Measurements from ENCODE around the gene ATG7. TPM values are rescaled to one million over a fixed set of nuclear protein-coding genes. Genes with fewer than 3 reads are reported as not detected.
A peak's percentile ranks its signal among the peaks of the same experiment; 100 is the strongest.
"Not testable (repeated sequence)": the region's sequence is repeated elsewhere in the genome, so short reads cannot be mapped to it uniquely, and the experiment has no call there.

The ATG7 gene
- polyA plus RNA-seq, 3 donors: 23.1 to 27.4 (median 26.6) TPM

GRCh38 chr3:11508346-11509172 is 236.4 kb downstream of the ATG7 start:
- no peak for DNase-seq (ENCODE audit: extremely low read depth in 1 of 11, low read depth in 9 of 11, low spot score in 4 of 11)

- peak in 1 of 11 donors; percentile 59 for DNase-seq (ENCODE audit: extremely low read depth in 1 of 11, low read depth in 9 of 11, low spot score in 4 of 11)
These were observed 237.2 kb downstream of the ATG7 start for GRCh38 chr3:11509173-11510000.

DNA sequence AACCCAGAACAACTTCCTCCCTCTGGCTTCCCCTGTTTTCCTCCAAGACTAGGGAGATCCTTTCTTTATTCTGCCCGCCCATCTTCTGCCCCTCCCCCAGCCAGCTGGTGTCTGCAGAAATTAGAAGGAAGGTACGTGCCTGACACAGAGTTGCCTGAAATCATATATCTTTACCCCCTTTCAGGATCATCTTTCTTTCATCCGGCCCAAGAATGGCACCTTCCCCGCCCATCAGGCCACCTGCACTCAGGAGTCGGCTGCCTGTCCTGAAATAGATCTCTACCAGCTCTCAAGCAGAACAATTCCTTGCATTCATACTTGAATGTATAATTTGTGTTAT is 237.8 kb downstream of the ATG7 start:
- no peak for DNase-seq (ENCODE audit: extremely low read depth in 1 of 11, low read depth in 9 of 11, low spot score in 4 of 11)

DNA sequence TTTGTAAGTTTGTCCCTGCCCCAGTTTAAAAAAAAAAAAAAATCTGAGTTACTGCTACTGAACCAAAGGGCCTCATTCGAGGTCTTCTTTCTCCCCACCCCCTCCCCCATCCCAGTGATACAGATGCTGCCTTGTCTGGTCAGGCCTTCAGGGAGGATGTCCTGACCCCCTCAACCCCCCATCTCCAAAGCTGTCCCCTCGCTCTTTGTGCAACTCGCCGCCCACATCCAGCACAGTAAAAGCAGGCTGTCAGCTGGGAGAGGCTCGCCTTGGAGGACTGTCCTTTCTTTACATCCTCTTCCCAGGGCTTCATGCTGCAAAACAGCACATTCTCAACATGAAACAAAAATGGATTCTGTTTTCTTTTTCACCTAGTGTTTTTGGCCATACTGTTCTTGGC is 238.2 kb downstream of the ATG7 start:
- DNase-seq (ENCODE audit: extremely low read depth in 1 of 11, low read depth in 9 of 11, low spot score in 4 of 11): no peak

DNA sequence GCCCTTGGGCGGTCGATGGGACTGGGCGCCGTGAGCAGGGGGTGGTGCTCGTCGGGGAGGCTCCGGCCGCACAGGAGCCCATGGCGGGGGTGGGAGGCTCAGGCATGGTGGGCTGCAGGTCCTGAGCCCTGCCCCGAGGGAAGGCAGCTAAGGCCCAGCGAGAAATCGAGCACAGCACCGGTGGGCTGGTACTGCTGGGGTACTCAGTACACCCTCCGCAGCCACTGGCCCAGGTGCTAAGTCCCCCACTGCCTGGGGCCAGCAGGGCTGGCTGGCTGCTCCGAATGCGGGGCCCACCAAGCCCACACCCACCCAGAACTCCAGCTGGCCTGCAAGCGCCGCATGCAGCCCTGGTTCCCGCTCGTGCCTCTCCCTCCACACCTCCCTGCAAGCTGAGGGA is 239.4 kb downstream of the ATG7 start:
- not testable (repeated sequence) for DNase-seq (ENCODE audit: extremely low read depth in 1 of 11, low read depth in 9 of 11, low spot score in 4 of 11)

DNA sequence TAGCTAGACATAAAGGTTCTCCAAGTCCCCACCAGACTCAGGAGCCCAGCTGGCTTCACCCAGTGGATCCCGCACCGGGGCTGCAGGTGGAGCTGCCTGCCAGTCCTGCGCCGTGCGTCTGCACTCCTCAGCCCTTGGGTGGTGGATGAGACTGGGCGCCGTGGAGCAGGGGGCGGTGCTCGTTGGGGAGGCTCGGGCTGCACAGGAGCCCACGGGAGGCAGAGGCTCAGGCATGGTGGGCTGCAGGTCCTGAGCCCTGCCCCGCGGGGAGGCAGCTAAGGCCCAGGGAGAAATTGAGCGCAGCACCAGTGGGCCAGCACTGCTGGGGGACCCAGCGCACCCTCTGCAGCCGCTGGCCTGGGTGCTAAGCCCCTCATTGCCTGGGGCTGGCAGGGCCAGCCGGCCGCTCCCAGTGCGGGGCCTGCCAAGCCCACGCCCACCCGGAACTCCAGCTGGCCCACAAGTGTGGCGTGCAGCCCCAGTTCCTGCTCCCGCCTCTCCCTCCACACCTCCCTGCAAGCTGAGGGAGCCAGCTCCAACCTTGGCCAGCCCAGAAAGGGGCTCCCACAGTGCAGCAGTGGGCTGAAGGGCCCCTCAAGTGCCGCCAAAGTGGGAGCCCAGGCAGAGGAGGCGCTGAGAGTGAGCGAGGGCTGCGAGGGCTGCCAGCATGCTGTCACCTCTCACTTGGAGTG is 241.1 kb downstream of the ATG7 start:
- not testable (repeated sequence) for DNase-seq (ENCODE audit: extremely low read depth in 1 of 11, low read depth in 9 of 11, low spot score in 4 of 11)

DNA sequence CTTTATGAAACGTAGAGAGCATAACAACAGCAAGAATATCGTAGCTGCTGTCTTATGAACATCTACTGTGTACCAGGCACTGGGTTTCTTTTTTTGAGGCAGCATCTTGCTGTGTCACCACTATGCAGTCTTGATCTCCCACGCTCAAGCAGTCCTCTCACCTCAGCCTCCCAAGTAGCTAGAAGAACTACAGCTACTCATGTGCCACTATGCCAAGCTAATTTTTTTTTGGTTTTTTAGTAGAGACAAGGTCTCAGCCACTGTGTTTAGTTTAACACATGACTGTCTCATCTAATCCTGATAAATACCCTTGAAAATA is 241.6 kb downstream of the ATG7 start:
- no peak for DNase-seq (ENCODE audit: extremely low read depth in 1 of 11, low read depth in 9 of 11, low spot score in 4 of 11)

- no peak for DNase-seq (ENCODE audit: extremely low read depth in 1 of 11, low read depth in 9 of 11, low spot score in 4 of 11)
These were observed 242.1 kb downstream of the ATG7 start for GRCh38 chr3:11514191-11514821.

DNA sequence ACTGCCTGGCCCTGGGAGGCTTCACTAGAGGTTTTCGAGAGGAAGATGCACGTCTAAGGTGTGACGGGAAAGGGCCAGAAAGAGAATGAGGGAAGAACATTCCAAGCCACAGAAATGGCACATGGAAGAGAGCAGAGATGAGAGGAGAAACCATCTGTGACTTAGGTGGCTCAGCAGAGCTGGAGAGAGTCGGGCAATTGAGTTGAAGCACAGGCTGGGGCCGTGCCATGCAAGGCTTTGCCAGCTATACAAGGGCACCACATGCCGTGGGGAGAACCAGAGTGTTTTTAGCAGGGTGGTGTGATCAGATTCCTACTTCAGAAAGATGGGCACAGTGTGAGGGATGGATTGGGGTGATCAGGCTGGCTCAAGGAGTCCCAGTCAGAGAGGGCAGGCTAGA is 245.4 kb downstream of the ATG7 start:
- no peak for DNase-seq (ENCODE audit: extremely low read depth in 1 of 11, low read depth in 9 of 11, low spot score in 4 of 11)

DNA sequence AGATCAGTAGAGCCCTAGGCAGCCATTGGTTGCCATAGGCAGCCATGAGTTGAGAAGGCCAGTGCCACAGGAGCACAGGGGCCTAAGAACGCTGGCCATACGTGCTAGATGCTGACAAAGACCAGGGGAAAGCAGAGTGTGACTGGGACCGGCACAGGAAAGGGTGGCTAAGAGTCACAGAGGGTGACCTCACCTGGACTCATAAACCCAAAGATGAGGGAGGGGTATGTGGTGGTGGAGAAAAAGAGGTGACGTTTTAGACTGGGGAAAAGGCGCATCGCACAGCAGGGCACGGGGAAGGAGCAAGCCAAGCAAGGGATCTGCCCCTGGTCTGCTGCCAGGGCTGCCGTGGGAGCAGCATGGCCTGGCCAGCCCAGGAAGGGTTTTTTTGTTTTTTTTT is 249.0 kb downstream of the ATG7 start:
- DNase-seq (ENCODE audit: extremely low read depth in 1 of 11, low read depth in 9 of 11, low spot score in 4 of 11): no peak

DNA sequence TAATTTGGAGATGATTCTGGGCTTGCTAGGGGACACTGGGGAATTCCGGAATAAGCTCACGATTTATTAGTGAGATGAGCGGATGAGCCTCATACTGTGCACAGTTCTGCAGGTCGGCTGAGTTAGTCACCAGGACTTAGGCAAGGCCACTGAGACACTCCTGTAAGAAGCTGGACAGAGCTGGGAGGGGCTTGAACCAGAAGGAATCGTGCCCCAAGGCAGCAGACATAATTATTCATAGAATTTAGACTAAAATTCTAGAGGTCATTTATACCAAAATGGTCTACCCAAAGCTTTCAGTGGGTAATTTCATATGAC is 250.2 kb downstream of the ATG7 start:
- no peak for DNase-seq (ENCODE audit: extremely low read depth in 1 of 11, low read depth in 9 of 11, low spot score in 4 of 11)

DNA sequence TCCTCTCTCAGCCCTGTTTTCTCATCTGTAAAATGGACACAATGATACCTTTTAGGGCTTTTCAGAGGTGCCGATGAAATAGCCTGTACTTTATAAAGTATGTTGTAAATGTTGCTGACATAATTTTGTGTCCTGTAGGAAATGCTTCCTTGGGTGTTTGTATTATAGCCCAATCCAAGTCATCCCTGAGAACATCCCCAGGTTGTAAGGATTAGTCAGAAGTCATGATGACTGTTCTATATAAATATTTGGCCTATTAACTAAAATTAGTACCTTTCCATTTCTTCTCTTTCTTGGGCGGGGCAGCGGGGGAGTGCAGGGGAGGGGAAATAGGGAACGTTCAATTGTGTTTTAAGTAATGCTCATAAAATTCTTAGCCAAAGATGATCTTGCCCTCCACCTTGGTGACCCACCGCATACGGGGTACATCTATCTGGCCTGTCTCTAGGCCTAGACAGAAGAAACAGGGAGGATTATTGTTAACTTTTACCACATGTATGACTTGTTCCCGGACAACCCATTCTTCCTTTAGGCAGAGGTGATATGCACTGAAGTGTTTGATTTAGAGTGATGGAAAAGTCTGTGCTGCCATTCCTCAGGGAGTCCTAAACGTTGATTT is 250.9 kb downstream of the ATG7 start:
- no peak for DNase-seq (ENCODE audit: extremely low read depth in 1 of 11, low read depth in 9 of 11, low spot score in 4 of 11)

GRCh38 chr3:11523572-11524101 is 251.4 kb downstream of the ATG7 start:
- DNase-seq (ENCODE audit: extremely low read depth in 1 of 11, low read depth in 9 of 11, low spot score in 4 of 11): no peak

DNA sequence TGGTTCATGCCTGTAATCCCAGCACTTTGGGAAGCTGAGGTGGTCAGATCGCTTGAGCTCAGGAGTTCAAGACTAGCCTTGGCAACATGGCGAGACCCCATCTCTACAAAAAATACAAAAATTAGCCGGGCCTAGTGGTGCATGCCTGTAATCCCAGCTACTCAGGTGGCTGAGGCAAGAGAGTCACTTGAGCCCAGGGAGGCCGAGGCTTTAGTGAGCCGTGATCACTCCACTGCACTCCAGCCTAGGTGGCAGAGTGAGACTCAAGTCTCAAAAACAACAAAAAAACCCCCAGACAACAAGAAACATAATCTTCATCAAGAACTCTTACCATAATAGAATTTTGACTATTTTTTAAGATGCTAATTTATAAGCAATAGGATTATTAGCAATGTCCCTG is 253.9 kb downstream of the ATG7 start:
- DNase-seq (ENCODE audit: extremely low read depth in 1 of 11, low read depth in 9 of 11, low spot score in 4 of 11): not testable (repeated sequence)

- no peak for DNase-seq (ENCODE audit: extremely low read depth in 1 of 11, low read depth in 9 of 11, low spot score in 4 of 11)
These were observed 257.1 kb downstream of the ATG7 start for GRCh38 chr3:11529281-11529680.

DNA sequence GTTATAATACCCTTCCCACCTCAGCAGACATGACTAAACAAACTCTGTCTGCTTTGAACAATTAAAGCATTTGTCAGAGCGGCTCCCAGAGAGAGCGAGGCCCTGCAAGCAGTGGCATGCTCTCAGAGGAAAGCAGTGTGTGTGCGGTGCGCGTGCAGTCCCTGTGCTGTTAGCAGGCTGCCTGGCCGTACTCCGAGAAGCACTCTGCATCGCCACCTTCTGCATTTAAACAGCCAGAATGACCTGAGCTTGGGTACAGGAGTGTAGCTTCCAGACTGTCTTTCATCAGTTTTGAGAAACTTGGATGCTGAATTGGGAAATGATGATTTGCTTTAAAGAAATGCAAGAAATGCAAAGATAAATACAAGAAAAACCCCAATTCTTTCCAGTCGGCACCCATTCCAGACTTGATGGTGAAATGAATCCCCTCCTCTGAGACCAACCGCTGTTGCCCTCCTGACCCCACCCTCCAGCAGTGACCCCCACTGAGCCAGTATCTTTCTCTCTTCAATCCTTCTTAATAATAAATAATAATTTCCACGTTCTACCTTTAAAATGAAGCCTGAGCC is 258.0 kb downstream of the ATG7 start:
- DNase-seq (ENCODE audit: extremely low read depth in 1 of 11, low read depth in 9 of 11, low spot score in 4 of 11): no peak

GRCh38 chr3:11532931-11533391 is 260.8 kb downstream of the ATG7 start:
- no peak for DNase-seq (ENCODE audit: extremely low read depth in 1 of 11, low read depth in 9 of 11, low spot score in 4 of 11)

DNA sequence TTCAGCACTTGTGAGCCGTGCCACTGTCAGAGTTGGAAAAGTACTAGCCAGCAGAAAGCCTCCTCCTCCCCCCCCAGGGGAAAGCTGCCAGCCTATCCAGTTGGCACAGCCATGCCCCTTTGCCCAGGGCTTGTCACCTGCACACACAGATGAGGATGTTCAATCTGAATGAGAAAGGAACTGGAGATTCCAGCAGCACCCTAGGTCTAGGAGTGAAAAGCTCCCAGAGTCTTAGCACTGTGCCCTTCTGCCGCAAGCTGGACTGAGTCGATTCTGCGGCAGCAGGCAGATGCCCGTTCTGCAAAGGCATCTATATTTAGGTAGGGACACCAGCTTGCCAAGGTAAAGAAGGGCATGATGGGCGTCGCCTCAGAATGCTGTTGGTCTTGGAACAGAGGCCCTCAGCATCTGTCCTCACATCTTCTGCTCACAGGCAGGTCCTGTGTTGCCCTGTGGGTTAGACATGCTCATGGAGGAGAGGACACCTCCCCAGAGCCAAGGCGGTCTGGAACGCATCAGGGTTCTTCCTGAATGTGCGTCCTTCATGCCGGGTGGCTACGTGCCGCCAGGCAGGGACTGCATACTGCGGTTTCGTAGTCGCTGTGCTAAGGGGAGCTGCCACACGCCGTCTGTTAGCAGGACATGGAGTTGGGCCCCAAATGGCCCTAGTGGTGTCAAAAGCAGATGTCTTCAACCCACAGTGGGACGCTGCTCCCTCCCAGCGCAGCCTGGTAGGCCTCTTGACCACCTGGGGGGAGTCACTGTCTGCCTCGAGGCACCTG is 262.0 kb downstream of the ATG7 start:
- no peak for DNase-seq (ENCODE audit: extremely low read depth in 1 of 11, low read depth in 9 of 11, low spot score in 4 of 11)

All from renal cortex interstitium (tissue), 11 donors.